LNCAP (cell line): ENCODE measurements around the gene NEDD4.

Source experiments
- TF ChIP-seq, protein P1 (sequence below): fragments of 450-650 bp; IDR thresholded peaks from 2 replicates; pipeline ENCODE4 v1.5.1; 2017; ENCODE audit warnings: mild to moderate bottlenecking

The NEDD4 gene

DNA sequence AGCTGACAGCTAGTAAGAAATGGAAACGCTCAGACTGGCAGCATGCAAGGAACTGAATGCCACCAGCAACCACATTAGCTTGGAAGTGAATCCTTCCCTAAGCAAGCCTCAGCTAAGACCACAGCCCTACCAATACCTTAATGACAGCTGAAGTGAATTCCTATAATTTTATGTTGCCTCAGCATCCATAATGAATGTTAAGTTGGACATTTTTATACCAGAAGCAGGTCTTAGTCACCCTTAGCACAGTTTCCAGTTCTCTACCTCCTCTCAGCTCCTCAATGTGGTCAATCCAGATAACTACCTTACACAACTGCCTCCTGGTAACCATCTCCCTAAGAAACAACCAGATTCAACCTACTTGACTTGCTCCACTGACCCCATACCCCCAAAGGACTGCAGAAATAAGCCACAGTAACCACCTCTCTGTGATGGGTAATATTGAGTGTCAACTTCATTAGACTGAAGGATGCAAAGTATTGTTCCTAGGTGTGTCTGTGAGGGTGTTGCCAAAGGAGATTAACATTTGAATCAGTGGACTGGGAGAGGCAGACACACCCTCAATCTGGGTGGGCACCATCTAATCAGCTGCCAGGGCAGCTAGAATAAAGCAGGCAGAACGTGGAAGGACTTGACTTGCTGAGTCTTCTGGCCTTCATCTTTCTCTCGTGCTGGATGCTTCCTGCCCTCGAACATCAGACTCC, 33.5 kb downstream of the NEDD4 start:
- TF ChIP-seq, protein P1, sequence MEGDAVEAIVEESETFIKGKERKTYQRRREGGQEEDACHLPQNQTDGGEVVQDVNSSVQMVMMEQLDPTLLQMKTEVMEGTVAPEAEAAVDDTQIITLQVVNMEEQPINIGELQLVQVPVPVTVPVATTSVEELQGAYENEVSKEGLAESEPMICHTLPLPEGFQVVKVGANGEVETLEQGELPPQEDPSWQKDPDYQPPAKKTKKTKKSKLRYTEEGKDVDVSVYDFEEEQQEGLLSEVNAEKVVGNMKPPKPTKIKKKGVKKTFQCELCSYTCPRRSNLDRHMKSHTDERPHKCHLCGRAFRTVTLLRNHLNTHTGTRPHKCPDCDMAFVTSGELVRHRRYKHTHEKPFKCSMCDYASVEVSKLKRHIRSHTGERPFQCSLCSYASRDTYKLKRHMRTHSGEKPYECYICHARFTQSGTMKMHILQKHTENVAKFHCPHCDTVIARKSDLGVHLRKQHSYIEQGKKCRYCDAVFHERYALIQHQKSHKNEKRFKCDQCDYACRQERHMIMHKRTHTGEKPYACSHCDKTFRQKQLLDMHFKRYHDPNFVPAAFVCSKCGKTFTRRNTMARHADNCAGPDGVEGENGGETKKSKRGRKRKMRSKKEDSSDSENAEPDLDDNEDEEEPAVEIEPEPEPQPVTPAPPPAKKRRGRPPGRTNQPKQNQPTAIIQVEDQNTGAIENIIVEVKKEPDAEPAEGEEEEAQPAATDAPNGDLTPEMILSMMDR: no peak

DNA sequence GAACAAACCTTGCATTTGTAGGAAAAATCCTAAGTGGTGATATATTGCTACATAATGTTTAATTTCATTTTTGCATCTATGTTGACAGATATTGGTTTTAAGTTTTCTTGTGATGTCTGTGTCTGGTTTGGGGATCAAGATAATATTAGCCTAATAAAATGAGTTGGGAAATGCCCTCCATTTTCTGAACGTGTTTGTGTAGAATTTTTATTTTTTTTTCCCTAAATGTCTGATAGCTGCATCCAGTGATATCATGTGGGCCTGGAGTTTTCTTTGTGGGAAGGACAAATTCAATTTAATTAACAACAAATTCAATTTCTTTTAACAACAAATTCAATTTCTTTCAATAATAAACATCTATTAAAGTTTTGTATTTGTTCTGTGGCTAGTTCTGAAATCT, 35.1 kb downstream of the NEDD4 start:
- TF ChIP-seq, protein P1: no peak

DNA sequence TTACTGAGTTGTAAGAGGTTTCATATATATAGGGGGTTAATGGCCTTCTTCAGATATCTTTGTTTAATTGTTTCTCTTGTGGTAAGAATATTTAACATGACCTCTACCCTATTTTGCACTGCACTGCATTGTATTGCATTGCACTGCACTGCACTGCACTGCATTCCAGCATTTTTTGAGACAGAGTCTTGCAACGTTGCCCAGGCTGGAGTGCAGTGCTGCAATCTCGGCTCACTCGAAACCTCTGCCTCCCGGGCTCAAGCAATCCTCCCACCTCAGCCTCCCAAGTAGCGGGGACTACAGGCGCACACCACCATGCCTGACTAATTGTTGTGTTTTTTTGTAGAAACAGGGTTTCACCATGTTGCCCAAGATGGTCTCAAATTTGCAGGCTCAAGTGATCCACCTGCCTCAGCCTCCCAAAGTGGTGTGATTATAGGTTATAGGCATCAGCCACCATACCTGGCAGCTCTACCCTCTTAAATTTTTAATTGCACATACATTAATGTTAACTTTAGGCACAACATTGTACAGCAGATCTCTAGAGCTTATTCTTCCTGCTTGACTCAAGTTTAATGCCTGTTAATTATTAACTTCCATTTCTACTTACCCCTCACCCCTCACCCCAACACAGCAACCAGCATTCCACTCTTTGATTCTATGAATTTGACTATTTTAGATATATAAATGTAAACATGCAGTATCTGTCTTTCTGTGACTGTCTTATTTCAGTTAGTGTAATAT, 38.4 kb downstream of the NEDD4 start:
- TF ChIP-seq, protein P1: no peak

DNA sequence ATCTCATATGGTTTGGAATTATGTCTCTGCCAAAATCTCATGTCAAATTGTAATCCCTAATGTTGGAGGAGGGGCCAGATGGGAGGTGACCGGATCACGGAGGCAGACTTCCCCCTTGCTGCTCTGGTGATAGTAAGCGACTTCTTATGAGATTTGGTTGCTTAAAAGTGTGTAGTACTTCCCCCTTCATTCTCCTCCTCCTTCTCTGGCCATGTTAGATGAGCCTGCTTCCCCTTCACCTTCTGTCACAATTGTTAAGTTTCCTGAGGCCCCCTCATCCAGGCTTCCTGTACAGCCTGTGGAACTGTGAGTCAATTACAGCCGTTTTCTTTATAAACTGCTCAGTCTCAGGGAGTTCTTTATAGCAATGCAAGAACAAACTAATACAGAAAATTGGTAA, 51.1 kb downstream of the NEDD4 start:
- TF ChIP-seq, protein P1: no peak

DNA sequence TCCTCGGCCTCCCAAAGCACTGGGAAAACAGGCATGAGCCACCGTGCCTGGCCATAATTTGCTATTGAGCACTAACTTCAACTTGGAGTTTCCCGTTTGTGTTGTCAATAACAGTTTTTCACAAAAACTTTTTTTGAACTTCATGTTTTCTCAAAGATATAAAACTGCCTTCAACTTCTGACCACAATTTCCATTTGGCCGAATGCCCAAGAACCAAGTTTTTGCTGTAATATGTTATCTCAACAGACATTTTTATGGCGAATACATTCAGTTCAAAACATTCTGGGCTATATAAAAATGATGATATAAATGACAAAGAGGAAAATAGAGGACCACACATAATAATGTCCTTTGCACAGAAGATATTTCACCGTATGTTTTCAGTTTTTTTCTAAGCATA, 56.4 kb downstream of the NEDD4 start:
- TF ChIP-seq, protein P1: no peak

DNA sequence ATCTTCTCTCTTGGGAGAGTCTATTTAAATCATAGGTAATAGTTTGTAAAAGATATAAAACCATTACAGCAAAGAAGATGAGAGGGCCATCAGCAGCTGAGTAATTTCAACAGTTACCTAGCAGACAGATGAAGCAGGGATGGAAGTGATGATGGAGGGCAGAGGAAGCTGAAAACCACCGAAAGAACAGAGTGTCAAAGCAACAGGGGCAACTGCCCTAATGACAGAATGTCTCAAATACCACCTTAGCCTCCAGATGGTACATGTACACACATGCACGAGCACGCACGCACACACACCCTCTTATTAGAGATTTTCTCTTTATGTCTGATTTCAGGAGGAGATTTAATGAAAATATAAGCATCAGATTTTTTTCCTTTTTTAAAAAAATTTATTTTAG, 64.5 kb downstream of the NEDD4 start:
- TF ChIP-seq, protein P1: no peak

DNA sequence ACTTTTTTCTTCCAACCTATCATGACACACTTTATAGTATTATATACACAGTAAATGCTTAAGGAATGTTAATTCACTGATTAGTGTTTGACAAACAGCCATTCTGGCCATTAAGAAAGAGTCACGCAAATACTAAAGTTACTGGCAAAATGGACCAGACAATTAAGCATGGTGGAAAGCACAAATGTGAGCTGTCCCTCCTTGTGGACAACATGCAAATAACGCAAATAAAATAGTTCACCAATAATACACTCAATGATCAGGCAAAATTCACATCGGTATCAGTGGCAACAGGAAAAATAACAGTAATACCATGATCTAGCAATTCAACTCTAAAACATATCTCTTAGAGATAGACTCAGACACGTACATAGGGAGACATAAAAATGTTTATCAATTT, 71.7 kb downstream of the NEDD4 start:
- TF ChIP-seq, protein P1: no peak
